NCI-H226 (cell line): ENCODE results near the gene ZNF346.
A peak's percentile ranks its signal among the peaks of the same experiment; 100 is the strongest.
"Not testable (repeated sequence)": the region's sequence is repeated elsewhere in the genome, so short reads cannot be mapped to it uniquely, and the experiment has no call there.

ENCODE experiments used
- DNase-seq: peaks from one replicate; pipeline ENCODE4 v3.0.0-alpha.2; 2015

Gene ZNF346

DNA sequence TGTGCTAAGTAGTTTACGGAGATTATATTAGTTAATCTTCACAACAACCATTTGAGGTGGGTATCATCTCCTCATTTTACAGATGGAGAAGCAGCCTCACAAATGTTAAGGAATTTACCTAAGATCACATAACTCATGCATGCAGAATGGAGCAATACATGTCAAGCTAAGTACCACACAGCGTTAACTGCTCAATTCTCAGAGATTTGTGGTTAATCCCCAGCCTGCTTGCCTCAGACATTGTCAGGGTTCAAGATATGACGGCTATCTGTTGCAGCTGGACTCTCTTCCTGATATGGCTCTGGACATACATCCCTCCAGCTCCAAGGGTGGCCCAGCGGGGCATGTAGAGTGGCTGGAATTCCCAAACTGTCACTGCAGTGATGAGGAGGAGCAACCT, 7.3 kb upstream of the ZNF346 start:
- DNase-seq = no peak

DNA sequence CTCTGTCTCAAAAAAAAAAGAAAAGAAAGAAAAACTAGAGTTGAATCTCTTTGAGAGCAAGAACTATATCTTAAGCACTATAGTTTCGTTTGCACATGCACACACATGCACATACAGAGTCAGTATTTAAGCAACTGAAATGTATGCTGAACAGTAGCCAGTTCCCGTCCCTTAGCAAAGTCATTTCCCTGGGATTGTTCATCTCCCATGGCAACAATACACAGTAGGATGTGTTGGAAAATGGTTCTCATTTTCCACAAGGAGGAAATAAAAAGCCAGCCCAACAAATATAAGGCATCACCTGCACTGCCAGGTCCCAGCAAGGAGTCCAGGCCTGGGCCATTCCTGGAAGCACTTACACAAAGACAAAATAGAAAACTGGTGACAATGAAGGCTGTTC, 4.2 kb upstream of the ZNF346 start:
- no peak for DNase-seq

DNA sequence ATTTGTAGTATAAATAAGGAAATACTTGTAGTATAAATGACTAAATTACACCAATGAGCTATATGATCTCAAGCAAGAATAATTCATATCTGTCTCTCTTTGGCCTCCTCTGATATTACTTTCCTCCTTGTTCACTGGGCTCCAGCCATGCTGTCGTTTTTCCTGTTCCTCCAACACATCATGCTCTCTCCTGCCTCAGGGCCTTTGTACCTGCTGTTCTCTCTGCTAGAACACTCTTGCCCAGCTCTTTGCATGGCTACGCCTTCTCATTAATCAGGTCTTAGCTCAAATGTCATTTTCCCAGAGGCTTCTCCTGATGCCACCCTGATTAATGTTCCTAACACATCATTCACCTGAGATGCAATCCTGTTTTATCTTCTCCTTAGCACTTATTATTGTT, 2.5 kb upstream of the ZNF346 start:
- DNase-seq = no peak

DNA sequence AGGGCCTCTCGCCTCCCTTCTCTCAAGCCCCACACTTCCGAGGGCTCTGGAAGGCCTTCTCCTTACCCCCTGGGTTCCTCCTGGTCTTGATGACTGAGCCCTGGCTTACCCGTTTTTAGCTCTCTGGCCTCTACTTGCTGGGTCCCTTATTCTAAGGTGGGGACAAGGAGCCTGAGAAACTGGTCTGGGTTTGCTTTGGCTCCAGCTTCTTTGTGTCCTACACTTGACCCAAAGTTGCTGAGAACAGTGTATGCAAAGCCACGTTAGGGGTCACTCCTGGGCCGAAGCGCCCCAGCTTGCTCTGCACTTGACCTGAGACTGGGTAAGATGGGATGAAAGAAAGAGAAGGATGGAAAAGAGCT, 788 bp downstream of the ZNF346 start:
- no peak for DNase-seq

DNA sequence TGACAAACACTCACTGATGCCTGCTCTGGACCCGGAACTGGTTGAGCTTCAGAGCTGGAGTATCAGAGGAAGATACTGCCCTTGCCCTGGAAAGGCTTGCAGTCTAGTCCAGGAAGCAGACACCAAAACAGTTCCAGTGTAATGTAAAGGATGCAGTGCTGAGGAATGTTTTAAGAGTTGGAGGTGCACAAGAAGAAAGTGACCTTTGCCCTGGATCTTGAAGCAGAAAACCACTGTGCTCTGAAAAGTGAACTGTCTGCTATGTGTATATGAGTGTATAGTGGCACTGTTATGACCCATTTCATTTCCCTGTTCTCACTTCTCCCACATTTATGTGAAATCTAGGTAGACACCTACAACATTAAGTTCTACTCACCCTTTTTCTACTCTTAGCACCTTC, 2.1 kb downstream of the ZNF346 start:
- no peak for DNase-seq

DNA sequence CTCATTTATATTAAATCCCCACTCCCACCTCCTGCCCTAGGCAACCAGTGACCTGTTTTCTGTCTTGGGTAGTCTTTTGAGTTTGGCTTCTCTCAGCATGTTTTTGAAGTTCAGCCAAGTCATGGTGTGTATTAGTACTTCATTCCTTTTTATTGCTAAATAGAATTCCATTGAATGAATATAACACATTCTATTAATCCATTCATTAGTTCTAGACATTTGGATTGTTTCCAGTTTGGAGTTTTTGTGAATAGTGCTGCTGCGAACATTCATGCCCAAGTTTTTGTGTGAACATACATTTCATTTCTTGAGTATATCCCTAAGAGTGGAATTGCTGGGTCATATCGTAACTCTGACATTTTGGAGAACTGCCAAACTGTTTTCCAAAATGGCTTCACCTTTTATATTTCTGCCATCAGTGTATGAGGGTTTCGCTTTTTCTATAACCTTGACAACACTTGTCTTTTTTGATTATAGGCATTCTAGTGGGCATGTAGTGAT, 2.7 kb downstream of the ZNF346 start:
- DNase-seq = peak; percentile 14

DNA sequence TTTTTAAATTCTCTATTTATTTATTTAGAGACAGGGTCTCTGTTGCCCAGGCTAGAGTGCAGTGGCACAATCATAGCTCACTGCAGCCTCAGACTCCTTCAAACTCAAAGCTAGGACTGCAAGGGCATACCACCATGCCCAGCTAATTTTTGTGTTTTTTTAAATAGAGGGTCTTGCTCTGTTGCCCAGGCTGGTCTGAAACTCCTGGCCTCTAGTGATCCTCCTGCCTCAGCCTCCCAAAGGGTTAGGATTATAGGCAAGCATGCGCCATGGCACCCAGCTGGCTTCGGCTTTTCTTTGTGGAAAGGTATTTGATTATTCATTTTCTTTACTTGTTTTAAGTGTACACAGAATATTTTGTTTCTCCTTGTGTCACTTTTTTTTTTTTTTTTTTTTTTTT, 5.2 kb downstream of the ZNF346 start:
- no peak for DNase-seq

DNA sequence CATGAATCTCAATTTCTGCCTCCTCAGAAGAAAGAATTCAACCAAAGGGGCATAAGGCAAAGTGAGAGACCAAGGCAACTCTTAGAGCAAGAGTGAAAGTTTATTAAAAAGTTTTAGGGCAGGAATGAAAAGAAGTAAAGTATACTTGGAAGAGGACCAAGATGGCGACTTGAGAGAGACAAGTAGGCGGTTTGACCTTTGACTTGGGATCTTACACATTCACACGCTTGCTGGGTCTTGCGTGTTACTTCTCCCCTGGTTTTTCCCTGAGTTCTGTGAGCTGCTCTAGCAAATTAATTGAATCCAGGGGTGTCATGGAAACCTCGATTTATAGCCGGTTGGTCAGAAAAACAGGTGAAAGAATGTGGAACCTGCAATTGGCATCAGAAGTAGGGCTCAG, 7.0 kb downstream of the ZNF346 start:
- DNase-seq = no peak

DNA sequence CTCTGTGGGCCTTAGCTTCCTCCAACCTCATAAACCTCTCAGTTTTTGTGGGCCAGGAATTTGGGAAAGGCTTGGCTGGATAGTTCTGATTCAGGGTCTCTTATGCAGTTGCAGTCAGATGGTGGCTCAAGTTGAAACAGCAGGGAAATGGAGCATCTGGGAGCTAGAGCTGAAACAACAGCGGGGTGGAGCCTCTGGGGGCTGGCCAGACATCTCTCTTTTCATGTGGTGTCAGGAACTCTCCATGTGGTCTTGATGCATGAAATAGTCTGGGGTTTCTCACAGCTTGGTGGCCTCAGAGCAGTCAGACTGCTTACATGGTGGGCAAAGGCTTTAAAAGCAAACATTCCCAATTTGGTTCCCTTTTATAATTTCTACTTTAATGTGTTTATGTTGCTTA, 13.5 kb downstream of the ZNF346 start:
- DNase-seq = no peak

DNA sequence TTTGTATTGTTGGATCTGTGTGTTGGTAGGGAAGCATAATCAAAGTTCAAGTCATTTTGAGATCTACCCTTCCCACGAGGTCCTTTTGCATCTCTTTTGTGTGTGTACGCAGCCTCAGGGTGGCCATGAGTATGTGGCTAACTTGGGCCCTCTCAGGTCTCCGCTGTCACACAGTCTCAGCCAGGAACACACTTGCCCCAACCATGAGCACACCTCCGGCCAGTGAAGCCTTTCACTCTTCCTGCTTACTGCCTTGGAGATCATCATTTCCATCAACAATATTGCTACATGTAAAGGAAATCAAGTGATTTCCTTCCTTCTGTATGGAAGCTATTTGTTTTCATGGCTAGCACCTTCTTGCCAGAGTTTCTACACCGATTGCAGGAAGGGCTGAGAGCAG, 13.9 kb downstream of the ZNF346 start:
- no peak for DNase-seq

DNA sequence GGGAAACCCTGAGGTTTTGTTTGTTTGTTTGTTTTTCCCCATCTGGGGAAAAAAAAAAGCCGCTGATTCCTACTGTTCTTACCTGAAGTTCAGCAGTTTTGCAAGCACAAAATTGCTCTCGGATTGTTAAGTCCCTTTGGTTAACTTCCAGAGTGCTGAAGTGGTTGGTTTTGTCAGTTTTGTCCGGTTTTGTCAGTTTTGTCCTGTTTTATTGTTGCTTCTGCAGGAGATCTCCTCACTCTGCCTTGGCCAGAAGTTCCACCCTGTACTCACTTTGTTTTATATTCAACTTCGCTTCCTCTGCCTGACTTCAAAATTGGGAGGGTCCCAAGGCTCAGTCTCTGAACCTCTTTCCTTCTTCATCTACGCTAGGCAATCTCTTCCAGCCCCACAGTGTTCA, 14.4 kb downstream of the ZNF346 start:
- DNase-seq = no peak

DNA sequence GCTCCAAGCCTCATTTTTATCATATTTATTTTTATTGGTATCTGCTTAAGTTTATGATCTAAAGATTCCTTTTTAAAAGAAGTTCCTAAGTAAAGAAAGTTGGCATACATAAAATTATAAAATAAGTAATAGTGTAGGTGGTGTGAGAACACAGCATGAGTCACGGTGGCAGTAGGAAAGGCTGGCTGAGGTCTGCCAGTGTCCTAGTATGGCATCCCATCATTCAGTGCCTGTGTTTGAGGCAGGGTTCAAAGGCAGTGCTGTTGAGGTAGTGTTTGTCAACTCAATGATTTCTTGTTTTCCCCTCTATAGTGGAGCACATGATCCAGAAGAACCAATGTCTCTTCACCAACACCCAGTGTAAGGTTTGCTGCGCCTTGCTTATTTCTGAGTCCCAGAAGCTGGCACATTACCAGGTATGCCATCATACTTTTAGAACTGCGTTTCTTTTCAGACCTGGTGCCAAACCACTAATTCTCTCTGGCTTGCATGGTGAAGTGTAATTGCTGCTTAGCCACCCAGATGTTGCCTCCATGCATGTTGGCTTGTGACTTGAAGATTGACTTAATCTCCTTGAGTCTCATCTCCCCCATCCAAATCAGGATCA, 18.4 kb downstream of the ZNF346 start:
- peak; percentile 37 for DNase-seq

DNA sequence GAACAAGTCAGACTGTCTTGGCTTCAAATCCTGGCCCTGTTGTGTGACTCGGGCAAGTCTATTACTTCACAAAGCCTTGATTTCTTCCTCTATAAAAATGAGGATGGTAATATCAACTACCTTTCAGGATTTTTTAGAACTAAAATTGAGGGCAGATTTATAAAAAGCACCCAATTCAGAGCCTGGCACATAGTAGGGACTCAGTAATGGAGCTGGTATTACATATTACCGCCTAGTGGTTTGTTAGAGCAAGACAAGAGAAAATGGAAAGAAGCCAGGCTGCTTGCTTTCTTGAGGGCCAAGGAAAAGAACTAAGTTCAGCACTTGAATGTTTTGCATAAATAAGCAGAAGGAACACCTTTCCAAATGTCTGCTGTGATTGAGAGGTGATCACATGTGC, 19.4 kb downstream of the ZNF346 start:
- no peak for DNase-seq

DNA sequence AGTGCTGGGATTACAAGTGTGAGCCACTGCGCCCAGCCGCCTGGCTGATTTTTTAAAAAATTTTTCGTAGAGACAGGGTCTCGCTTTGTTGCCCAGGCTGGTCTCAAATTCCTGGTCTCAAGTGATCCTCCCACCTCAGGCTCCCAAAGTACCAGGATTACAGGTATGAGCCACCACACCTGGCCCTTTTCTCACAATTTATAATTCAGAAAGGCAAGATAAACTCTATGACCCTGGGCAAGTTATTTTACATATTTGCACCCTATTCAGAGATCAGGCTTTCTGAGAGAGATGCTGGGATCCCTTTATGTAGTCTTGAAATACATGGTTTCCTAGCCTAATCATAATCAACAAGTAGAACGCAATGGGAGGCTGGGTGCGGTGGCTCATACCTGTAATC, 20.6 kb downstream of the ZNF346 start:
- DNase-seq = no peak

DNA sequence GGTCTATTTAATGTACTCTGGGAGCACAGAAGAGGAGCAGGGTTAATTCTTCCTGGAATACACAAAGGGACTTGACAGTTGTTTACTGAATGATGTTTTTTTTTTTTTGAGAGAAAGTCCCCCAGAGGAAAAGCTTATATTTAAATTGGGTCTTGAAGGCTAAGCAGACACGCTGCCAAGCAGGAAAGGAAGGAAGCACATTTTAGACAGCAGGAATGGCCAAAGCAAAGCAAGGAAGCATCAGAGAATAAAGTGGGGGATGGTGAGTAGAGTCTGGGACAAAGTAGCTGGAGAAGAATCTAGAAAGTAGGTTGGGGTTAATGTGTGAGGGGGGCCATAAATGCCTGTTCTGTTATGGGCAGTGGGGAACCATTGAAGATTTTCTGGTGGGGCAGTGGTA, 21.5 kb downstream of the ZNF346 start:
- DNase-seq = no peak

DNA sequence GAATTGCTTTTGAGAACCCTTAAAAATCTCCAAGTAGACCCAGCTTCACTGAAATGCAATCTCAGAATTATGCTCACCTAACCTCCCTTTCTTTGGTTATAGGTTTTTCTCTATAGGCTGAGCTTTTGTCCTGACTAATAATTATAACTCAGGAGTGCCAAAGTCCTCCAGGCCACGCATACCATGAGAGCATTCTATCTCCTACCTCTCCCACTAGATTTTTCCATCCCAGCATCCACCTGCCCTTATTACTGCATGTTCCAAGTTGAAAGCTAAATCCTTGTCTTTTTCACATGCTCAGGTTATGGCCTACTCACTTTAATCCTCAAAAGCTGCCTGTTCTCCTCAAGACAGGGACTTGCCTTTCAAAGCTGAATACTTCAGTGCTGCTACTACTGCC, 22.1 kb downstream of the ZNF346 start:
- no peak for DNase-seq

DNA sequence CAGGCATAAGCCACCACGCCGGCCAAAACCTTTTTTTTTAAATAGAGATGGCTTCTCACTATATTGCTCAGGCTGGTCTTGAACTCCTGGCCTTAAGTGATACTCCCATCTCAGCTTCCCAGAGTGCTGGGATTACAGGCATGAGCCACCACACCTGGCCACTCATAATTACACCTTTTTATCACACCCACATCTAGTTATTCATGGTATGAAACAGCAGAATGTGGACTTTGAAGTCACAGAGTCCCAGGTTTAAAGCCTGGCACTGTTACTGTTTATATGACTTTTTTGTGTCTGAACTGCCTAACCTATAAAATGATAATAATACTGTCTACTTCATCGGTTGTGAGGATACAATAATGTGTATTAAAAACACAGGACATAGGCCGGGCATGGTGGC, 23.1 kb downstream of the ZNF346 start:
- no peak for DNase-seq

DNA sequence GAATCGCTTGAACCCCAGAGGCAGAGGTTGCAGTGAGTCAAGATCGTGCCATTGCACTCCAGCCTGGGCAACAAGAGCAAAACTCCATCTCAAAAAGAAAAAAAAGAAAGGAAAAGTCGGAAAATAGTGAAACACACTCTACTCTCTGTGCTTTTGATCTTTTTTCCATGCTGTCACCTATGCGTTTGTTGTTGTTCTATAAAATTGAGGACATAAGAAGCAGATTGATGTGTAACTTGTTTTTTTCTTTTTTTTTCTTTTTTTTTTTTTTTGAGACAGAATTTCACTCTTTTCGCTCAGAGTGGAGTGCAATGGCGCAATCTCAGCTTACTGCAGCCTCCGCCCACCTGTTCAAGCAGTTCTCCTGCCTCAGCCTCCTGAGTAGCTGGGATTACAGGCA, 26.0 kb downstream of the ZNF346 start:
- DNase-seq = not testable (repeated sequence)

DNA sequence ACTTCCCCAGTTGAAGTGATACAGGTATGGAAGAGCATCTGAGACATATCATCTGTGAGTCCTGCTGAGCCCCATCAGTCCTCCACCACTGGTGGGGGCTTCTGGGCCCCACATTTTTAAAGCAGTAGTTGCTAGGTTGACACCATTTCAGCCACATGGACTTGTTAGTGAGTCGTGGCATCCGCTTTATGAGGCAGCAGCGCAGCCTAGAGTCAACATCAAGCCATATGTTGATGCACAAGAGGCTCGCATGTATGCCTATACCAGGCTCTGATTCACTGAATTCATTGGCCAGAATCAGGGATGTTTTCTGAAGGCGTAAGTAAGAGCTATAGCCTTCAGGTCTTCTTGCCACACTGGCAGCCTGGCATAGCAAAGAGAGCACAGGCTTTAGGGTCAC, 26.8 kb downstream of the ZNF346 start:
- DNase-seq = no peak

DNA sequence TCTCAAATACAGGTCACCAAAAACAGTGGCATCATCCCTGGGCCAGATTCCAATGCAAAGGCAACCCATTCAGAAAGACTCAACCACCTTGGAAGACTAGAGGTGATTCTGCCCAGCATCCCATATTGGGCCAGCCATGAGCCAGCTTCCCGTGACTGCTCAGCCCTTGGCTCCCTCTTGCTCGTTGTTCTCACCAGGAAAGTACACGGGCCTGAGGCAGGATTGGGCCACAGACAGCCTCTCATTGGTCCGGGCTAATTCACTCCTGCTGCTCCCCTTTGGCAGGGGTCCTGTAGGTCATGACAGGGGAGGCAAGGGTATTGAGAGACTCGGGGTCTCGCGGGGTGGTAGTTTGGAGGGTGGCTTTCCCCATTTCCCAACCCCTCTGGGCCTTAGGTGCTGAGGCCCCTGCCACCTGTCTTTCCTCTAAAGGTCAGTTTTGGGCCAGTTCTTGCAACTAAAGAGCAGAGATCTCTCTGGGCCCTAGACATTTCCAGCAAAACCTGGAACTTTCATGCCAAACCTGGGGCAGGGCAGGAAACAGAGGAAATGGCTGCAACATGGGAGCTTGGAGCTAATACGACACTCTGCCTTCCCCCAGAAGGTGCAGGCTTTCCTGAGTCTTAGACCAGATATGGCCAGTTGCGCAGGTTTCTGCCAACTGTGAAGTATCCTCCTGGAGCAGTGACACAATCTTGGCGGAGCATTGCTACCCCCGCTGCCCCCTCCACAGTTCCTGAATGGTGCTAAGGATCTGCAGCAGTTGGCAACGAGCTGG, 42.2 kb downstream of the ZNF346 start:
- no peak for DNase-seq

DNA sequence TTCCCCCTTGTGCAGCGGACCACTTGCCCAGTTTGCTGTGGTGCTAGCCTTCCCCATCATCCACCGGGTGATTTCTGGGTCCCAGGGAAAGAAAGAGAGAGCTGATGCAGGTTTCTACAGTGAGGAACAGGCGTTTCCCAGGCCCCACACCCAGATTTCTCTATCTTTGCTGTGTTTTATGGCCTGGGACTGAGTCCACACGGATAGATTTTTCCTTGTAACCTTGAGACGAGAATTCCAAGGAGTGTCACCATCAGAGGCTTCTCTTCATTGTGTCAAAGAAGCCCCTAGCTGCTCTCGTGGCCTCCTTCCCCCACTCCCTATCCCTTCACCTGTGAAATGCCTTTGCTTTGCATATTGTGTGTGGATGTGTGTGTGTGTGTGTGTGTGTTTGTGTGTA, 43.0 kb downstream of the ZNF346 start:
- no peak for DNase-seq

DNA sequence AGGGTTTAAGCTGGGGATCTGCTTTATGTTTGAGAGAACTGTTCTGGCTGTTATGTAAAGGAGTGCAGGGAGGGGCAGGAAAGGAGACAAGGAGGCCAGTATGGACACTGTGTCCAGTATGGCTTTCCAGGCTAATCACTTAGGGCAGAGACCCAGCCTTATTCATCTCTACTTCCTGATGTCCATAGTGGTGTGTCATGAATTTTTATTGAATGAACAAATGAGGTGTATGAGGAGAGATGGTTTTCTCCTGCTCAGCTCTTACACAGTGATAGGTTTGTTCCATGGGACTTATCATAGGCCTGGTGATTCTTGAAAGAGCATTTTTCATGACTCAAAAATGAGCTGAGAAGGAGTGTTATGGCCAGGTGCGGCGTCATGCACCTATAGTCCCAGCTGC, 43.7 kb downstream of the ZNF346 start:
- DNase-seq = no peak

DNA sequence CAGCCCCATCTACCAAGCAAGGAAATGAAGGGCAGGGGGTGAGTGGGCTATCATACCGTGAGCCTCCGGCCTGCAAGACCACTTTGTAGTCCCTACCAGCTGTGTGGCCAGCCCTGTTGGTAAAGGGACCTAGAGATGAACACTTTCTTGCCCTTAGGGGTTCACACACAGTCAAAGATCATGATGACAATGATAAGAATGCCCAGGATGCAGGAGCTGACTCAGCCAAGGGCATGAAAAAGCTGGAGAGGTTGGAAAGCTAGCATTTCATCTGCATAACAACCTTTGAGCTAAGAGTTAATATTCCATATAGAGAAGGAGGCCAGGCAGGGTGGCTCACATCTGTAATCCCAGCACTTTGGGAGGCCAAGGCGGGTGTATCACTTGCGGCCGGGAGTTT, 45.0 kb downstream of the ZNF346 start:
- DNase-seq = no peak

DNA sequence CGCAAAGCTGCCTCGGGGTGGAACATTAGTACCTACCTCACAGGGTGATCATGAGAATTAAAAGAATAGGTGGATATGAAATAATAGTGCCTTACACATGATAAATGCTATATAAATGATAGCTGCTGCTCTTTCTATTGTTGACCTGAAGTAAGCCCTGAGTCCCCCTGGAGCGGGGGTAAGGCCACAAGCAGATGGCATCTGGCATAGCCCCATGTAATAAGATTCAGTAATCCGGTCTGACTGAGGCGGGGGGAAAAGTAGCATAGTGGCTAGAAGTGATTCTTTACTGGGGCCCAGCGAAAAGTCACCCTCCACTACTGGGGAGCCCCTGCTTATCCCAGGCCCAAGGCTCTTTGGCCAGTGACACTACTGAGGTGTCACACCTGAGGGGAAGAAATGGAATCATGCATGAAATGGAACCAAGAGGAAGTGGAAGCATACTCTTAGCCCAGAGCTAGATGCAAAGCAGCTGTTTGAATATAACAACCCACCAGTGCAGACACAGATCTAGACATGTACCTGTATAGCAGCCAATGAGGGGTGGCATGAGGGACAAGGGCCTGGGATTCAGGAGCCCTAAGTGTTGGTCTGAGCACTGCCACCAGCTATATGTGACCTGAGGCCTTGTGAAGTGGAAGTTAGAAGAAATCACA, 48.2 kb downstream of the ZNF346 start:
- DNase-seq = no peak
